Stimulated activated naive CD4-positive, alpha-beta T cell treated with Interleukin-2 at 50 U/mL for 16 hours (primary cell): Measurements from ENCODE around the gene MEF2C.
"Not testable (repeated sequence)": the region's sequence is repeated elsewhere in the genome, so short reads cannot be mapped to it uniquely, and the experiment has no call there.

Source experiments
- DNase-seq: peaks from one replicate; lab custom pipeline; 2025; lab: John Stamatoyannopoulos, UW

Gene MEF2C

GRCh38 chr5:88861231-88861630 is 21.8 kb downstream of the MEF2C start:
- DNase-seq = no peak

GRCh38 chr5:88860501-88860900 is 22.5 kb downstream of the MEF2C start:
- no peak for DNase-seq

GRCh38 chr5:88858392-88858791 is 24.6 kb downstream of the MEF2C start:
- DNase-seq = no peak

GRCh38 chr5:88856381-88856780 is 26.6 kb downstream of the MEF2C start:
- not testable (repeated sequence) for DNase-seq

GRCh38 chr5:88854769-88855168 is 28.2 kb downstream of the MEF2C start:
- no peak for DNase-seq

GRCh38 chr5:88847420-88847819 is 35.6 kb downstream of the MEF2C start:
- no peak for DNase-seq

- DNase-seq = no peak
Measured at GRCh38 chr5:88846434-88846833, 36.5 kb downstream of the MEF2C start.

GRCh38 chr5:88845081-88845697 is 37.8 kb downstream of the MEF2C start:
- no peak for DNase-seq

GRCh38 chr5:88842784-88843183 is 40.2 kb downstream of the MEF2C start:
- DNase-seq = no peak

GRCh38 chr5:88841212-88841611 is 41.8 kb downstream of the MEF2C start:
- DNase-seq = no peak

GRCh38 chr5:88840495-88840894 is 42.5 kb downstream of the MEF2C start:
- DNase-seq = no peak

GRCh38 chr5:88839238-88839637 is 43.7 kb downstream of the MEF2C start:
- no peak for DNase-seq

- DNase-seq = no peak
Measured at GRCh38 chr5:88838500-88838899, 44.5 kb downstream of the MEF2C start.

- no peak for DNase-seq
Measured at GRCh38 chr5:88837817-88838216, 45.2 kb downstream of the MEF2C start.

- no peak for DNase-seq
Measured at GRCh38 chr5:88837222-88837621, 45.8 kb downstream of the MEF2C start.

GRCh38 chr5:88836195-88836838 is 46.7 kb downstream of the MEF2C start:
- DNase-seq = no peak

GRCh38 chr5:88834499-88834898 is 48.5 kb downstream of the MEF2C start:
- DNase-seq = no peak

- DNase-seq = no peak
Measured at GRCh38 chr5:88834131-88834462, 48.9 kb downstream of the MEF2C start.

- peak; percentile 2 for DNase-seq
Measured at GRCh38 chr5:88833371-88834130, 49.4 kb downstream of the MEF2C start.

GRCh38 chr5:88831816-88832215 is 51.2 kb downstream of the MEF2C start:
- no peak for DNase-seq

- DNase-seq = no peak
Measured at GRCh38 chr5:88830567-88830966, 52.4 kb downstream of the MEF2C start.

- no peak for DNase-seq
Measured at GRCh38 chr5:88829775-88830174, 53.2 kb downstream of the MEF2C start.

GRCh38 chr5:88829054-88829453 is 53.9 kb downstream of the MEF2C start:
- no peak for DNase-seq
